Esophagus muscularis mucosa (tissue), 3 donors: ENCODE data around the gene AIM2.

Experiments used
- POLR2A ChIP-seq: fragments of 450-650 bp; IDR thresholded peaks from one replicate; pipeline ENCODE4 v1.6.1; 2017; ENCODE audit warnings: antibody characterized with exemption, moderate library complexity, mild to moderate bottlenecking, low read depth
- TF ChIP-seq, protein P1 (sequence below), 3 experiments: fragments of 200-600 bp in 2 of 3; fragments of 450-650 bp in 1 of 3; sonication (generic) in 2 of 3; IDR thresholded peaks; one replicate each; pipeline ENCODE4 v1.5.1; 2017 to 2019; ENCODE audit warnings: antibody characterized with exemption in 3 of 3, mild to moderate bottlenecking in 2 of 3, moderate library complexity in 1 of 3

DNA sequence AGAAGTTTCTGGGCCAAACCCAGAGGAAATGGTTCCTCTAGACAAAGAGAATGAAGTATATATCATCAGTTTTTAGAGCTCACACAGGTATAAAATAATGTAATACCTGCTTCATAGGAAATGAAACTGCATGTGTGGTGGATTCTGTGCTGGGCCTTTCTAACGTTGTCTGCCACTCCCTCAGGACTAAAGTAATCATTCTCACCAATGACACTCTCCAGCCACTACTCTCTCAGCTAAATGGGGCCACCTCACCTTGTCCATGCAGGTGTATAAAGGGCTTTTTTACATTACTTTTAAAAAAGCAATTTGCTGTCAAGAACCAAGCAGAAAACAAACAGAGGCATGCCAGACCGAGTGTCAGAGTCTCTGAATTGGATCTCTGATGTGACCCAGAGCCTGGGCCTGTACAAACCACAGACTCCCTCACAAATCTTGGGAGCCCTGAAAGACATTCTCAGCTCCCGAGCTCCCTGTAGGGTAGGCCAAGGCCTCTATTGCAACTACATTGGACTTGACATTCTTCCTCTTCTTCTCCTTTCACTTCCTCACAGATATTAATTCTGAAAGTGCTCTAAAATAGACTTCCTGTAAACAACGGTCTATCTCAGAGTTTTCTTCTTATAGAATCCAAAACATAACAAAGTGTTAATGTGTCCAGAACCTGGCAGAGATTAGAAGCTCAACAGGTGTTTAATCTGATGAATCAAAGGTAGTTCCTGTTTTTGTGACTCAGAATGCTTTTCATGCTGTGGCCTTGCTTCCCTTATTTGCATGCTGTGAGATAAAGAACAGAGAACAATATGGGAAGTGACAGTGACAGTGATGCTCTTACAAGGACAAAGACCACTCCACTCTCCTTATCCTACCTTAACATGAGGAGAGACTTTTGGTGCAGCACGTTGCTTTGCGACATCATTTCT, 8.6 kb downstream of the AIM2 start:
- TF ChIP-seq, protein P1, sequence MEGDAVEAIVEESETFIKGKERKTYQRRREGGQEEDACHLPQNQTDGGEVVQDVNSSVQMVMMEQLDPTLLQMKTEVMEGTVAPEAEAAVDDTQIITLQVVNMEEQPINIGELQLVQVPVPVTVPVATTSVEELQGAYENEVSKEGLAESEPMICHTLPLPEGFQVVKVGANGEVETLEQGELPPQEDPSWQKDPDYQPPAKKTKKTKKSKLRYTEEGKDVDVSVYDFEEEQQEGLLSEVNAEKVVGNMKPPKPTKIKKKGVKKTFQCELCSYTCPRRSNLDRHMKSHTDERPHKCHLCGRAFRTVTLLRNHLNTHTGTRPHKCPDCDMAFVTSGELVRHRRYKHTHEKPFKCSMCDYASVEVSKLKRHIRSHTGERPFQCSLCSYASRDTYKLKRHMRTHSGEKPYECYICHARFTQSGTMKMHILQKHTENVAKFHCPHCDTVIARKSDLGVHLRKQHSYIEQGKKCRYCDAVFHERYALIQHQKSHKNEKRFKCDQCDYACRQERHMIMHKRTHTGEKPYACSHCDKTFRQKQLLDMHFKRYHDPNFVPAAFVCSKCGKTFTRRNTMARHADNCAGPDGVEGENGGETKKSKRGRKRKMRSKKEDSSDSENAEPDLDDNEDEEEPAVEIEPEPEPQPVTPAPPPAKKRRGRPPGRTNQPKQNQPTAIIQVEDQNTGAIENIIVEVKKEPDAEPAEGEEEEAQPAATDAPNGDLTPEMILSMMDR (IDR thresholded peaks at IDR 0.05) = no peak
- no peak for TF ChIP-seq POLR2A
